HK-2 (cell line): ENCODE data around the gene YIPF5.

Source experiments
- DNase-seq: peaks from one replicate; pipeline ENCODE4 v3.0.0-alpha.2; 2018; ENCODE audit not compliant: unreplicated experiment

Gene YIPF5

GRCh38 chr5:144170276-144171024, at the start of gene YIPF5, which contains the start of gene KCTD16:
Gene YIPF5 (minus strand): TSS chr5:144170659. CDS start chr5:144169955, 704 bp downstream.
Gene KCTD16 (plus strand): TSS chr5:144170873.
- peak; percentile 91 for DNase-seq

GRCh38 chr5:144219869-144220268, 49.4 kb upstream of the YIPF5 start:
- no peak for DNase-seq

GRCh38 chr5:144210655-144211054, 40.2 kb upstream of the YIPF5 start:
- DNase-seq = no peak

- DNase-seq = no peak
These were observed 38.9 kb upstream of the YIPF5 start for GRCh38 chr5:144209361-144209760.

GRCh38 chr5:144207875-144208444, 37.5 kb upstream of the YIPF5 start:
- DNase-seq = no peak

- no peak for DNase-seq
These were observed 35.7 kb upstream of the YIPF5 start for GRCh38 chr5:144206141-144206540.

GRCh38 chr5:144205141-144205551, 34.7 kb upstream of the YIPF5 start:
- DNase-seq = no peak

- no peak for DNase-seq
These were observed 33.5 kb upstream of the YIPF5 start for GRCh38 chr5:144203750-144204596.

GRCh38 chr5:144202726-144203125, 32.3 kb upstream of the YIPF5 start:
- DNase-seq = no peak

- DNase-seq = no peak
These were observed 31.6 kb upstream of the YIPF5 start for GRCh38 chr5:144202072-144202471.

GRCh38 chr5:144201588-144201987, 31.1 kb upstream of the YIPF5 start:
- DNase-seq = no peak

- no peak for DNase-seq
These were observed 27.9 kb upstream of the YIPF5 start for GRCh38 chr5:144198386-144198785.

- no peak for DNase-seq
These were observed 26.2 kb upstream of the YIPF5 start for GRCh38 chr5:144196612-144197011.

- DNase-seq = no peak
These were observed 25.0 kb upstream of the YIPF5 start for GRCh38 chr5:144195448-144195847.

- no peak for DNase-seq
These were observed 23.7 kb upstream of the YIPF5 start for GRCh38 chr5:144194144-144194543.

GRCh38 chr5:144192661-144193060, 22.2 kb upstream of the YIPF5 start:
- no peak for DNase-seq

GRCh38 chr5:144191998-144192397, 21.5 kb upstream of the YIPF5 start:
- no peak for DNase-seq

GRCh38 chr5:144191531-144191930, 21.1 kb upstream of the YIPF5 start:
- DNase-seq = no peak

- DNase-seq = no peak
These were observed 19.5 kb upstream of the YIPF5 start for GRCh38 chr5:144189800-144190429.

GRCh38 chr5:144187699-144188294, 17.3 kb upstream of the YIPF5 start:
- peak; percentile 41 for DNase-seq

GRCh38 chr5:144183254-144183889, 12.9 kb upstream of the YIPF5 start:
- DNase-seq = no peak
